HEK293T (cell line): ENCODE measurements around the gene TMEM245.

Experiments
- BHLHE40 ChIP-seq: fragments of 450-650 bp; IDR thresholded peaks from 2 replicates; pipeline ENCODE4 v1.6.1; 2016; ENCODE audit warnings: mild to moderate bottlenecking, moderate library complexity, borderline replicate concordance
- FOXM1 ChIP-seq: fragments of 450-650 bp; IDR thresholded peaks from 2 replicates; pipeline ENCODE4 v1.6.1; 2017; ENCODE audit warnings: mild to moderate bottlenecking, borderline replicate concordance
- SUZ12 ChIP-seq: fragments of 450-650 bp; IDR thresholded peaks from 2 replicates; pipeline ENCODE4 v1.6.1; 2016; ENCODE audit warnings: mild to moderate bottlenecking

GRCh38 chr9:109017061-109017460 lies 102.7 kb downstream of the TMEM245 start:
- TF ChIP-seq FOXM1 (no peak), SUZ12 (no peak), BHLHE40 (no peak)
